SU-DHL-6 (cell line): Measurements from ENCODE around the gene PRIM1.
"Not testable (repeated sequence)": the region's sequence is repeated elsewhere in the genome, so short reads cannot be mapped to it uniquely, and the experiment has no call there.

Source experiments
- H2AFZ ChIP-seq: fragments of 200-600 bp; sonication (generic); 2 replicates; pipeline ENCODE4 v1.6.1; 2014; ENCODE audit warnings: low read depth, mild to moderate bottlenecking, moderate library complexity, mixed read lengths, antibody characterized with exemption, low read length; ENCODE audit not compliant: severe bottlenecking
- H3F3A ChIP-seq: fragments of 200-600 bp; shearing (Covaris generic); 2 replicates; pipeline ENCODE4 v1.6.0; 2016; ENCODE audit warnings: antibody characterized with exemption, mild to moderate bottlenecking; ENCODE audit not compliant: insufficient read depth
- H3K27ac ChIP-seq: fragments of 200-600 bp; sonication (generic); 2 replicates; pipeline ENCODE4 v1.5.1; 2016; ENCODE audit warnings: low read depth, mild to moderate bottlenecking, low read length, moderate library complexity, mixed read lengths
- H3K27me3 ChIP-seq: fragments of 200-600 bp; sonication (generic), shearing (Covaris generic); 2 replicates; pipeline ENCODE4 v1.6.0; 2014; ENCODE audit warnings: mild to moderate bottlenecking, low read length
- H3K36me3 ChIP-seq: fragments of 200-600 bp; sonication (generic); 2 replicates; pipeline ENCODE4 v1.6.1; 2014; ENCODE audit warnings: mild to moderate bottlenecking, low read length, mixed read lengths
- H3K4me2 ChIP-seq: fragments of 300-600, 200-600 bp; shearing (Covaris generic), sonication (generic); 2 replicates; pipeline ENCODE4 v1.6.0; 2014; ENCODE audit warnings: low read length, low read depth, mild to moderate bottlenecking; ENCODE audit not compliant: poor library complexity, severe bottlenecking
- H3K4me3 ChIP-seq: fragments of 200-600 bp; sonication (generic); 2 replicates; pipeline ENCODE4 v1.5.1; 2014; ENCODE audit warnings: antibody characterized with exemption, low read length, mild to moderate bottlenecking, mixed read lengths; ENCODE audit not compliant: insufficient read depth, poor library complexity, severe bottlenecking
- H3K79me2 ChIP-seq: fragments of 200-600 bp; sonication (generic); 2 replicates; pipeline ENCODE4 v1.6.1; 2014; ENCODE audit warnings: mild to moderate bottlenecking, low read length, moderate library complexity; ENCODE audit not compliant: insufficient read depth
- H3K9ac ChIP-seq: fragments of 200-600 bp; sonication (generic); 2 replicates; pipeline ENCODE4 v1.7.0; 2014; ENCODE audit warnings: mild to moderate bottlenecking, low read length
- H3K9me2 ChIP-seq: fragments of 200-600 bp; sonication (generic); replicated peaks from 2 replicates; pipeline ENCODE4 v1.6.1; 2014; ENCODE audit warnings: low read length; ENCODE audit not compliant: insufficient read depth
- H3K9me3 ChIP-seq: fragments of 200-600 bp; sonication (generic); 2 replicates; pipeline ENCODE4 v1.6.1; 2014; ENCODE audit warnings: low read length, mixed read lengths; ENCODE audit not compliant: insufficient read depth
- H4K20me1 ChIP-seq: fragments of 200-600 bp; sonication (generic); 2 replicates; pipeline ENCODE4 v1.6.1; 2014; ENCODE audit warnings: low read depth, mild to moderate bottlenecking, antibody characterized with exemption, low read length, moderate library complexity, mixed read lengths
- EZH2phosphoT487 ChIP-seq: fragments of 200-600 bp; sonication (generic), shearing (Covaris generic); conservative IDR thresholded peaks from 2 replicates; pipeline ENCODE4 v1.6.1; 2018; ENCODE audit warnings: mild to moderate bottlenecking, antibody characterized with exemption, low read length, moderate library complexity, mixed read lengths
- TF ChIP-seq, protein P1 (sequence below): fragments of 200-600 bp; sonication (generic); IDR thresholded peaks from one replicate; pipeline ENCODE4 v1.5.1; 2017; ENCODE audit warnings: antibody characterized with exemption, mild to moderate bottlenecking, low read length, moderate library complexity; ENCODE audit not compliant: insufficient read depth, poor library complexity, severe bottlenecking

The PRIM1 gene

DNA sequence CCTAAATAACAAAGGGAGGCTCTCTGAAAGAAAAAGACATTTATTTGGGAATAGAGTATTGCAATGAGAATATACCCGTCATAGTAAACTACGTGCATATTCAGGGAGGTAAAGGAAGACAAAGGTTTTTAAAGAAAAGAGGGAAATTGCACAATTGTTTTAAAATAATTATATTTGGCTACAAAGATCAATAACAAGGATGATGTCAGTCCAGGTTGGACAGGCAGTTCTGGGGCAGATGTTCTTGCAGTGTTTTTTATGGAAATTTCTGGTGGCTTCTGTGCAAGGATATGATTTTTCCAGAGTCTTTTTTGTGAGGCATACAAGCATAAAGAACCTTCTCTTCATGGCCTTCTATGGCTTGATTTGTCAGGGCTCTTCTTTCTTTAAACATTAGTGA lies 40.6 kb upstream of the PRIM1 start:
- no peaks in the 10 kb centered on the region for H3K36me3 ChIP-seq
- TF ChIP-seq EZH2phosphoT487: no peak
- TF ChIP-seq, protein P1, sequence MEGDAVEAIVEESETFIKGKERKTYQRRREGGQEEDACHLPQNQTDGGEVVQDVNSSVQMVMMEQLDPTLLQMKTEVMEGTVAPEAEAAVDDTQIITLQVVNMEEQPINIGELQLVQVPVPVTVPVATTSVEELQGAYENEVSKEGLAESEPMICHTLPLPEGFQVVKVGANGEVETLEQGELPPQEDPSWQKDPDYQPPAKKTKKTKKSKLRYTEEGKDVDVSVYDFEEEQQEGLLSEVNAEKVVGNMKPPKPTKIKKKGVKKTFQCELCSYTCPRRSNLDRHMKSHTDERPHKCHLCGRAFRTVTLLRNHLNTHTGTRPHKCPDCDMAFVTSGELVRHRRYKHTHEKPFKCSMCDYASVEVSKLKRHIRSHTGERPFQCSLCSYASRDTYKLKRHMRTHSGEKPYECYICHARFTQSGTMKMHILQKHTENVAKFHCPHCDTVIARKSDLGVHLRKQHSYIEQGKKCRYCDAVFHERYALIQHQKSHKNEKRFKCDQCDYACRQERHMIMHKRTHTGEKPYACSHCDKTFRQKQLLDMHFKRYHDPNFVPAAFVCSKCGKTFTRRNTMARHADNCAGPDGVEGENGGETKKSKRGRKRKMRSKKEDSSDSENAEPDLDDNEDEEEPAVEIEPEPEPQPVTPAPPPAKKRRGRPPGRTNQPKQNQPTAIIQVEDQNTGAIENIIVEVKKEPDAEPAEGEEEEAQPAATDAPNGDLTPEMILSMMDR: no peak
- no peak overlapping the region for H3K4me3 ChIP-seq
- H3K9me2 ChIP-seq: no peaks in the 10 kb centered on the region
- no peaks in the 10 kb centered on the region for H3K9me3 ChIP-seq
- no peaks in the 10 kb centered on the region for H4K20me1 ChIP-seq
- H2AFZ ChIP-seq: no peak overlapping the region
- H3F3A ChIP-seq: no peaks in the 10 kb centered on the region
- no peak overlapping the region for H3K9ac ChIP-seq
- H3K79me2 ChIP-seq: no peaks in the 10 kb centered on the region
- H3K27ac ChIP-seq: no peak overlapping the region
- H3K4me2 ChIP-seq: no peak overlapping the region
- no peaks in the 10 kb centered on the region for H3K27me3 ChIP-seq

DNA sequence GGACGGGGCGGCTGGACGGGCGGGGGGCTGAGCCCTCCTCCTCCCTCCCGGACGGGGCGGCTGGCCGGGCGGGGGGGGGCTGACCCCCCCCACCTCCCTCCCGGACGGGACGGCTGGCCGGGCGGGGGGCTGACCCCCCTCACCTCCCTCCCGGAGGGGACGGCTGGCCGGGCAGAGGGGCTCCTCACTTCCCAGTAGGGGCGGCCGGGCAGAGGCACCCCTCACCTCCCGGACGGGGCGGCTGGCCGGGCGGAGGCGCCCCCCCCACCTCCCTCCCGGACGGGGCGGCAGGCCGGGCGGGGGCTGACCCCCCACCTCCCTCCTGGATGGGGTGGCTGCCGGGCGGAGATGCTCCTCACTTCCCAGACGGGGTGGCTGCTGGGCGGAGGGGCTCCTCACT lies 37.3 kb upstream of the PRIM1 start:
- not testable (repeated sequence) for H3K27me3 ChIP-seq, H3F3A ChIP-seq, H3K4me3 ChIP-seq, H2AFZ ChIP-seq, H3K9ac ChIP-seq, H3K36me3 ChIP-seq, H3K9me2 ChIP-seq, H4K20me1 ChIP-seq, H3K4me2 ChIP-seq, H3K9me3 ChIP-seq, H3K27ac ChIP-seq, H3K79me2 ChIP-seq

DNA sequence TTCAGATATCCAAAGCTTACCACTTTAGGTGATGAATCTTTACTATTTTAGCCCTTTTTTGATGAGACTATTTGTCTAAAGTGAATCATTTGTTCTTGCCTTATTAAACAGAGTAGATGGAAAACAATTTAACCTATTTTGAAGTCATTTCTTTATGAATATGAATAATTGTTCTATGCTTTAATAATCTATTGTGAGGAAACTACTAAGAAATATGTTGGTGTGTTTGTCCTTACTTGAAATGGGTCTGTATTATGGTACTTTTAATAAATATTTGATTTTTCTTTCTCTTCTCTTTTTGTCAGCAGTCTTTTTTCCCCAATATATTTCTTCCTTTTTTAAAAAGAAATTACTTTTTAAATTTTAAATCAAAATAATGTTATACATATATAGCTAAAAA lies 35.4 kb upstream of the PRIM1 start:
- TF ChIP-seq EZH2phosphoT487: no peak
- TF ChIP-seq, protein P1: no peak
- no peaks in the 10 kb centered on the region for H3K9me3 ChIP-seq
- H3K9me2 ChIP-seq: no peaks in the 10 kb centered on the region
- H2AFZ ChIP-seq: no peak overlapping the region
- H3K4me3 ChIP-seq: no peak overlapping the region
- no peak overlapping the region for H3K4me2 ChIP-seq
- no peaks in the 10 kb centered on the region for H3K36me3 ChIP-seq
- H3F3A ChIP-seq: no peaks in the 10 kb centered on the region
- no peaks in the 10 kb centered on the region for H4K20me1 ChIP-seq
- no peak overlapping the region for H3K9ac ChIP-seq
- no peak overlapping the region for H3K27ac ChIP-seq
- no peaks in the 10 kb centered on the region for H3K79me2 ChIP-seq
- H3K27me3 ChIP-seq: no peaks in the 10 kb centered on the region

DNA sequence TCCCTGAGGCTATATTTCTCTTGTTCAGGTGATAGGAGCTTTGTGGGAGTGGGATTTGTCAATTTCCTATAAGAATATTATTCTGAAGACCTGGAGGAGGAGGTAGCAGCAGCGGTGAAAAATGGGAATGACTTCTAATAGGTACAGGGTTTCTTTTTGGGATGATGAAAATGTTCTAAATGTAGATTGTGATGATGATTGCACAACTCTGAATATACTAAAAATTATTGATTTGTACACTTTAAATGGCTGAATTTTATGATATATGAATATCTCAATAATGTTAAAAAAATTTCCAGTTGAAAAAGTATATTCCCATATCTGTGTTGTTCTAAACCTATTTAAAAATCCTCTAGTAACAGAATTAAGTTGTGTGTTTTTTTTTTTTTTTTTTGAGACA lies 33.8 kb upstream of the PRIM1 start:
- no peaks in the 10 kb centered on the region for H3K27me3 ChIP-seq
- no peaks in the 10 kb centered on the region for H3K9me2 ChIP-seq
- H3K9ac ChIP-seq: no peak overlapping the region
- no peak overlapping the region for H3K4me2 ChIP-seq
- H3K79me2 ChIP-seq: no peaks in the 10 kb centered on the region
- no peaks in the 10 kb centered on the region for H3K9me3 ChIP-seq
- H3K36me3 ChIP-seq: no peaks in the 10 kb centered on the region
- H3K27ac ChIP-seq: no peak overlapping the region
- H4K20me1 ChIP-seq: no peaks in the 10 kb centered on the region
- no peak for TF ChIP-seq EZH2phosphoT487
- H2AFZ ChIP-seq: no peak overlapping the region
- H3F3A ChIP-seq: no peaks in the 10 kb centered on the region
- H3K4me3 ChIP-seq: no peak overlapping the region
